OCI-M2 (cell line): ENCODE results near the gene DOK5.

ENCODE experiments used
- DNase-seq: peaks from one replicate; lab custom pipeline; 2025; ENCODE audit not compliant: unreplicated experiment; lab: John Stamatoyannopoulos, UW

DOK5 gene

DNA sequence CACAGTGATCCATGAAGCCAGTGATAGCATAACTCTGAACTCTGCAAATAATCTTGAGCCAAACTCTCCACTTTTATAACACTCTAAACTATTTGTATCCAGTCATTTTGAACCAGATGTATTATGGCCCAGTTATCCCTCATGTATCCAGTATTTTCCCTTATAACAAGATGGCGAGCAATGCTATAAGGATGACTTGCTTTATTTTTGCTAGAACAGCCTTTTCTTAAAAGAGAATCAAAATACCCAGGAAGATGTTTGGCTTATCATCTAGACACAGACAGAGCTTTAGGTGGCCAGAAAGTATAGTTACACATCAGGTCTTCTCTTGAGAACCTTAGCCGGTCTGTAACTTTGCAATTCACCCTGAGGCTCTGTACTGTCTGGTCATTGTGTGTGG lies 81.0 kb downstream of the DOK5 start:
- no peak for DNase-seq

DNA sequence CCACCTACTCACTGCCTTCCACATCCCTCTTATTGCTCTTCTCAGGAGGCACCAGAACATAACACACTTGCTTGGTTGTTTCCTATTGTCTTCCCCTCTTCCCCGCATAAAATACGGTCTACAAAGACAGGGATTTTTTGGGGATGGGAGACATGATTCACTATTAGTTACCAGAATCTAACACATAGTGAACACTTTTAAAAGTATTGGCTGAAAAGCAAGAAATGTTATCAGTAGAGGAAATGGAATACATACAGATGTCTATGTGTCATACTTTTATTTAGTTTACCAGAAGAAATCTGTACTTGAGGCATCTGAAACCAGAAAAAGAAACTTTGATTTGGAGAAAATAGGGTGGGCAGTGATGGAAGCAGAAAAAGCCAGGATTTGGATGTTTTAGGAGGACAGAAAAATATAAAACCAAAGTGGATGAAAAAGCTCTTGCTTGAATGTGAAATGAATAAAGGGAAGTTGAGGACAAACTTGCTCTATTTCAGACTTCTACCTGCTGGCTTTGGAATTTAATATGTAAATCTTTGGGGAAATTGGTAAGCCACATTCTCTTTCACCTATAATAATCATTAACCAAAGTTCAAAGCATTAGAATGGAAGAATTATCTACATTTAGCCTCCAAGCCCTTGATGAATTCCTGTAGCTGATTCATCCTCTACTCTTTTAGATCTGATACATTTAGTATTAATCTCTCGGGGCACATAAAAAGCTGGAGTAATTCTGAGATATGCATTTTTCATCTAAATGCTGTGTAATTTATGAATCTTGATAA lies 82.6 kb downstream of the DOK5 start:
- no peak for DNase-seq

DNA sequence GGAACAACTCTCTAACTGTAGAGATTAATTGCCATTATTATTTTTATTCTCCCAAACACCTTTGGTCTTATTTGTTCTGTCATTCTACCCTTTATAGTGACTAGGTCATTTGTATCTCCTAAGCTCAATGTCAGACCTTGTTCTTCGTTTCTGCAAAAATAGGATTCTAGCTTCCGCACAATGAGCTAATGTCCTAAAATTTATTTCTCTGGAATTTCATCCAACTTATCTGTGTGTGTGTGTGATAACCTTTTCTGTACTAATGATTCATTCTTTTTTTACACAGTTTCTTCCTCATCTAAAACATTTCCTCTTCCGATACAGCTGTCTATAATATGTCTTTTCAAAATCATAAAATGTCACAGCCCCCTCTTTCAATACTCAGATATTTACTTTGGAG lies 84.5 kb downstream of the DOK5 start:
- DNase-seq: no peak

DNA sequence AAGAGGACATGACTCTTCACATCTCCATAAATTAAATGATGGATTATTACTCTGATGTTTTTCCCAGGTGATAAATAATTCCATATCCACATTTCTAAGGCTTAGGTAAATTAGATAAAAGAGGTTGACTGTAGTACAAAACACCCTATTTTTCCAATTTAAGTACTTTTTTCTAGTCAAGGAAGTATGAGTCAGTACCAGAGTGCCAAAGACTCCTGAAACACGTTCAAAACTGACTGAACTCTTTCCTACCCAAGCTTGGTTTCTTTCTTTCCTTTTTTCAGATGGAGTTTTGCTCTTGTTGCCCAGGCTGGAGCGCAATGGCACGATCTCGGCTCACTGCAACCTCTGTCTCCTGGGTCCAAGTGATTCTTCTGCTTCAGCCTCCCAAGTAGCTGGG lies 85.0 kb downstream of the DOK5 start:
- no peak for DNase-seq

DNA sequence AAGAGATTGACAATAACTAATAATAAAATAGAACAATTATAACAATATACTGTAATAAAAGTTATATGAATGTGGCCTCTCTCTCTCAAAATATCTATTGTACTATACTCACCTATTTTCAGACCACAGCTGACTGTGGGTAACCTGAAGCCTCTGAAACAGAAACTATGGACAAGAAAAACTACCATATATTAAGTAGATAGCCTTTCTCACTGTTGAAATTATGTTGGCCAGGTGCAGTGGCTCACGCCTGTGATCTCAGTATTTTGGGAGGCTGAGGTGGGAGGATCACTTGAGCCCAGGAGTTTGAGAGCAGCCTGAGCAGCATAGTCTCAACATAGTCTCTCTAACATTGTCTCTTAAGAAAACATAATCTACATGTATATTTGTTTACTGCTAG lies 89.9 kb downstream of the DOK5 start:
- DNase-seq: no peak

DNA sequence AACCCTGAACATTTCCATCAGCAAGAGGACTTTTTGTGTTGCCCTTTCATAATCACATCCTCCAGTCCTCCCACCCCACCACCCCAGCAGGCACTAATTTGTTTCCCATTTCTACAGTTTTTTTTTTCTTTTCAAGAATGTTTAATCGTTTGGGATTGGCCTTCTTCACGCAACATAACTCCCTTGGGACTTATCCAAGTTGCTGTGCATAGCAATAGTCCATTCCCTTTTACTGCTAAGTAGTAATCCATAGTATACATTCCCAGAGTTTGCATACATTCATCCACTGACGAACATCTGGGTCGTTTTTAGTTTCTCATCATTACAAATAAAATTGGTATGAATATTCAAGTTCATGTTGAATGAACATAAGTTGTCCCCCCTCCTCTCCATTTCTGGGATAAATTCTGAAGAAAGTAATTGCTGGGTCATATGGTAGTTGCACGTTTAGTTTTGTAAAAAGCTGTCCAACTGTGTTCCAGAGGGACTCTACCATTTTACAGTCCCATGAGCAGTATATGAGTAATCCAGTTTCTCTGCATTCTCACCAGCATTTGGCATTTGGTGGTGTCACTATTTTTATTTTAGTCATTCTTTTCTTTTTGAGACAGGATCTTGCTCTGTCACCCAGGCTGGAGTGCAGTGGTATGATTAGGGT lies 90.8 kb downstream of the DOK5 start:
- no peak for DNase-seq

DNA sequence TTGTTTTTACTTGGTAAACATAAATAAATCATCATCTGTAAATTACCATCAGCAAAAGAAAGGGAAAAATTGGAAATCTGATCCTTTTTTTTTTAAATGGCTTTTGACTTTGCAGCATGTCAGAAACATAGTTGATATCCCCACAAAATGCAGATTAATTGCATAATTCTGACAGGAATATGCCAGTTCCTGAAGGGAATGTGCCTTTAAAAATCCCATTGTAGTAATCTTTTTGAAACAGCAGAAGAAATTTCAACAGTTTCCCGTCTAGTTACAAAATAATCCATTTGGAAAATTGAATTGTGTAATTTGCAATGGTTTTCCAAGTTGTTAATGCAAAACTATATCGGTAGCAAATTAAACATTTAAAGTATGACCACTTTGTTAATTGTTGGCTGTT lies 95.2 kb downstream of the DOK5 start:
- DNase-seq: no peak

DNA sequence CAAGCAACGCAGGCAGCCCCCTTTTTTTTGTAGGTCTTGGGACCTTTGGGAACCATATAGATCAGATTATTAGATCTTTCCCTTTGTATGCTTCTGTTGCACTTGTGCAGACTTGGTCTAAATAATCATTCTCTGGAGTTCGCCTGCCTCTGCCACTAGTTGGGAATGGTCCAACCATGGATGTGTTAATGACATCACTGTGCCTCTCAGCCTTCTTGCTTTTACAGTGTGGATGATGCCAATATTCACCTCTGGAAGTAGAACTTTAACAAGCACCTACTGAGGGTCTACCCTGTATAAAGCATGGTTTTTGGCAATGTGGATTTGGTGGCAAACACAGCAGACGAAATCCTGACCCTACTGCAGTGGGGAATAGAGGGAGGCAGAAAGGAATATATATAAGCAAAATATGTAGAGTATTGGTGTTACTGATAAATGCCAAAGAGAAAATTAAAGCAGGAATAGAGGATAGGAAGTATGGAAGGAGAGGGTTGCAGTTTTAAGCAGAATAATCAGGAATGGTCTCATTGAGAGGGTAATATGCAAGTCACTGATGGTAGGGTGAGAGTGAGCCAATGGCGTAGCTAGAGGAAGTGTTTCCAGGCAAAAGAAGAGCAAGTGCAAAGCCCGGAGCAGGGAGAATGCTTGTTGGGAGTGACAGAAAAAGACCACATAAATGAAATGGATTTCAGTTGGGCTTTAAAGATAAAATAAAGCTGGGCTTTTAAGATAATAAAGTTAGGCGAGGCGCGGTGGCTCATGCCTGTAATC lies 97.5 kb downstream of the DOK5 start:
- DNase-seq: no peak

DNA sequence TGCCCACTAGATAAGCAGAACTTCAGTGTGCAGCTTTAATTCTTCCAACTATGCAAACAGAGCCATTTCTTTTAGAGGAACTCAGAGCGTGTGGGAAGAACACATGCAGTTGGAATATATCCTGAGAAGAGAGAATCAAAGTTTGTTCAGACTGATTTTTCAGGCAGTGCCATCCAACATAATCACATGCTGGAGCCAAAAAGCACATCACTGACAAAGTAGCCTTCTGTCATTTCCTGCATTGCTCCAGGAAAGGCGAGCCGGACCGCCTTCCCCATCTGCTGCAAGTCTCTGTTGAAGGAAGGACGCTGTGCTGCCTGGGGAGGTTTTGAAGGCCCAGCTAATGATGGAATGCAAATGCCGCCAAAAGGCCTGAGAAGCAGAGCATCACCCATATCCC lies 98.4 kb downstream of the DOK5 start:
- no peak for DNase-seq

DNA sequence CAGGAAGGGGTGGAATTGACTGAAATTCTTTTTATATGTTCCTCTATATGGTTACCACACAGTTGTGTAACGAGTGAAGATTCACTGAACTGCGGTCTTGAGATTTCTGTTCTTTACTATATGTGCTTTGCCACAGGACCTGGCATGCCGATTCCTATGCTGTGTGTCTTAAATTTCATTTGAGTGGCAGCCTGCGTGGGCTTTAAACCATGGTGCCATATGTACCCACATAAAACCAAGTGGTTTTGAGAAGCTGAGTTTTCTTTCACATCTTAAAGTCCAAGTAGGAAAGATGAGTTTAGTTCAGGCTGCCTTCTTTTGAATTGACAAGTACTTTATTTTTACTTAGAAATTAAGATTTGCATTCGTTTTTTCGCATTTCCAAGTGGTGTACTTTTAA lies 101.1 kb downstream of the DOK5 start:
- DNase-seq: no peak

DNA sequence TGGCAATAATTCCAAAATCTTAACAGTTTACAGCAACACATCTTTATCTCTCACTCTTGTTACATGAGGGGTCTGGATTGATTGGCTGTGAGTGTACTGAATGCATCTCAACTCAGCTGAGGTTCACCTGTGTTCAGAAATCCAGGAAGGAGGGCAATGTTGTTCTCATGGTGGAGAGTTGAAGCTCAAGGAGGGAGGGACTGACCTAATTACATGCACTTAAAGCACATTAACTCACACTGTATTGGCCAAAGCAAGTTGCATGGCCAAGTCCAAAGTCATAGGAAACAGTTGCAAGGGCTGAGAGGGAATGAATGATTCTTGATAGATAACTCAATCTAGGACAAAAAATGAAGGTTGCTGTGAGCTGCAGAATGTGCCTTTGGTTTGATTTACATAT lies 102.2 kb downstream of the DOK5 start:
- no peak for DNase-seq

DNA sequence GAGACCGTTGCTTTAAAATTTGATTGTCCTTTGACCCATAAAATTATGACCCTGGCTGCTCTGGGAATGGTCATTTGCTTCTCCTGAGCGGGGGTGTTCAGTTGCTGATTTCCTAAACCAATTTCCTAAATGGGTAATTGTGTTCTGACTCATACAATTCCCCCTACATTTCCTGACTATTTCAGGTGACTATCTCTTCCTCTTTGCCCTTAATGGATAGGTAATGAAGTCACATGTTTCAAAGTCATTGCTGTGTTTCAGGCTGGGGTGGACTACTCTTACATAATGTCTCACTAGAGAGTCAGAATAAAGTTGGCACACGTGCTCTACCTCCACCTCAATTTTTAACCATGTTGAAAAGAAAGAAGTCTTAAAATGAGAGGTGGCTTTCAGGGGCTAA lies 109.8 kb downstream of the DOK5 start:
- no peak for DNase-seq

DNA sequence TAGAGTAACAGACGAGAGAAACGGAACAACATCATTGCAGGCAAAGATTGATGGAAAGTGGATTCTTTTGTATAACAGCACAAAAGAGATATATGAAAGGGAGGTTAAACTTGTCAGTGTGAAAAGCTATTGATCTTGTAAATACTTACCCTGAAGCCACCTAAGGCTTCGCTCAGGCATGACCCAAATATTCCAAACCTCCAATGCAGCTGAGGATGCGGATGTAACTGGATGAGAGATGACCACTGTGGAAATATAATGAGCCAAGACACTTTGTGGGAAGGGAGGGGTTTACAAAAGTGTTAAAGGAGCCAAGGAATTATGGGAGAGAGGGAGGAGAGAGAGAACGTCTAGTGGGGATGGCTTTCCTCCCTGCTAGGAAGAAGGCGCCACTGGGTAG lies 112.0 kb downstream of the DOK5 start:
- DNase-seq: no peak

DNA sequence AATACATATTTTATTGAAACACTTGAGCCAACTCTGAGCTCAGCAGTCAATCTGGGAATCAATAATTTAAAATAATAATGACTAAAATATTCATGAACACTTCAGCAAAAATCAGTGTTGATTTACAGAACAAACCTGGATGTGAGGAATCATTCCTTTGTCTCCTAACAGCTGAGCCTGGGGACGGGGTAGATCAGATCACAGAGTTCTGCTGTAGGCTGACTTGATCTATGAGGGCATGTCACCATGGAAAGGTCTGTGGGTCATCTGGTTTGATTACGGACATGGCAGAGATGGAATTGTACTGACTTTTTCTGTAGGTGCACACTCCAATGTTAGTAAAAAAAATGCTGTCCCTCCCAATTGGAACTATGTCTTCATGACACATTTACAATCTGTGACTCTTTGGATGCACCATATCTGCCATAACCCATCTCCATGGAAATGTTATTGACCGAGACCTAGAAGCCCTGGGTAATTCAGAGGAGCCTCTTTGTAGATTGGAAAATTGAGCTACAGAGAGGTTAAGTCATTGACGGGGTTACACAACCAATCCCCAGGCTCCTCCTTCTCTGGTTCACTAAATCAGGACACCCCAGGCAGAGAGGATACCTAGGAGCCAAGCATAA lies 114.1 kb downstream of the DOK5 start:
- DNase-seq: no peak

DNA sequence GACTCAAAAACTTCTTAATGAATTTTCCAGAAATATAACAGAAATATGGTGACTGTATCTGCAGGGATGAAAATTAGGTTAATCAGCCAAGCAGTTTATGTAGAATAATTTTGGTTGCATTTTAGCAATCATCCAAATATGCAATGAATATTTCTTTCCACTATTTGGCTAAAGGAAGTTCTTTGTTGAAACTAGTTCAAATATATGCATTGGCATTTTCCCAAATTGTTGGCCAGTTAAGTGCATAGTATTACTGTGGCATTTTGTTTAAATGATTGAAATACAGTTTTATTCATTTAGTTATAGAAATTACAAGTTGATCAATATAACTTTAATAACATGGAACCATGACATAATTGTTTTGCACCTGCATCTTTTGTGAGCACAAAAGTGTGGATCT lies 115.5 kb downstream of the DOK5 start:
- no peak for DNase-seq

DNA sequence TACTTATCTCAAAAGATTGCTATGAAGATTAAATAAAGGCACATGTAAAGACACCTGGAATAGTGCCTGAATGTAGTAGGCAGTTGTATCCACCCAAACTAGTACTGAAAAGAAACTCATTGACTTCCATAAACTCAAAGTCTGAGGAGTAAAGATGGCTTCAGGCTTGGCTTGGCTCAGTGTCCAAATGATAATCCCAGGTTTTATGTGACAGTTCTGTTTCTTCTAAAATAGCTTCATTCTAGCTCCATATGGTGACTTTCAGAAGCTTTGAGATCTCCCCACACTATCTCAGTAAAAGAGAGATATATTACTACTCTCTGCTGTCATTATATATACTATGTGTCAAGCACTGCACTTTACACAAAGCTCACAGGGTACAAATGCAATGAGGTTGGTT lies 121.3 kb downstream of the DOK5 start:
- no peak for DNase-seq

DNA sequence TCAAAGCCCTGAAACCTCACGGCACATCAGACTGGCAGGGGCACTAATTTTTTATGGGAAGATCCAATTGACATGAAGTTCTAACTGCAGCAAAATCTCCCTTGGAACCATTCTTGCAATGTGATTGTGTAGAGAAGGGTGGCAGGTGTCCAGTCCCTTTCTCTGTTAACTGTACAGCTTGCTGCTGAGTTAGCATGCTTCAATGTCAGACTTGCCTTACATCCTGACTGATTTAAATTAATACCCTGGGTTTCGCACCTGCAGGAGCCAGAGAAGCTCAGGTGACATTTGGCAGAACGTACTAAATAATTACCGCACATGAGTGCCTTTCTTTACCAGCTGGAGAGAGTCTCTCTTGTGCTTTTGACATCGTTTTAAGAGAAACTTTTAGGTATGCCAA lies 123.0 kb downstream of the DOK5 start:
- DNase-seq: no peak

DNA sequence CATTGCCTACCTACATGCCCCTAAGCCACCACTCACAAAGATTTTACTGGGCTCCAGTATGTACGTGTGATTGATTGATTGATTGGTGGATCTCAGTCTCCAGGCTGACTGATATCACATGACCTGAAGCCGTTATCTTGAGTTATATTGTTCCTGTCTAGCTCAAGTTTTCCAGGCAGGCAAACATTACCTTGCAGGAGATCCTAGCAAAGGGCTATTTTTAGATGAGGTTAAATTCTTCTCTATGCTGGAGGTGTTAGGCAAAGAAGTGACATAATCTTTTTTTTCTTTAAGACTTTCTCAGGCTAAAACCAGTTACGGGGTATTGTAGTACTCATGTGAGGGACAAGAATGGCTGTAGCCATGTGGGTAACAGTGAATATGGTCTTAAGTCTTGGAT lies 125.2 kb downstream of the DOK5 start:
- DNase-seq: no peak

DNA sequence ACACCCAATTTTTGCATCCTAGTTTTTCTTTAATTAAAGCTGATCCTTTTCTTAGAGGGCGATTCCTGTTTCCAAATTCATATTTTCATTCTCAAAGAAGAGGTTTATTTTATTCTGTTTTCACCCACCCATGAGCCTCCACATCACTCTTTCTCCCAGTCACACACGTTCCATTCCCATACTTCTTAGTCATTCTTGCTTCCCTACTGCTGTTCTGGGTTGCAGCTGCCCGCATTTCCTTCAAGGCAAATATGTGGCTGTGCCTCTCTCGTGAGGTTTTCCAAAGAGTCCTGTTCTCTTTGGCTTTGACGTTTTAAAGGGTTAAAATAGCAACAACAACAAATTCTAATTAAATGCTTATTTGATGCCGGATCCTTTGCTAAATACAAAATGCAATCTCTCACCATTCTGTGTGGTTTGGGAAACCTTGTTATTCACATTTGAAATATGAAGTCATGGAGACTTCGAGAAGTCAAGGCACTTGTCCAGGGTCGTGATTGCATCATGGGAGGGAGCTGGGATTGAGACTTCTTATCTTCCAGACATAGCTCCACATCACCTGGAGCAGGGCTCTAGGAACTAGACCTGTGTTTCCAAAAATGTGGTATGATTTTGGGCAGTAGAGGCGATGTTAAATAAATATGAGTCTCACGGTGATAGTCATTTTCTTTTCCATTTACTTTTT lies 126.6 kb downstream of the DOK5 start:
- DNase-seq: no peak

DNA sequence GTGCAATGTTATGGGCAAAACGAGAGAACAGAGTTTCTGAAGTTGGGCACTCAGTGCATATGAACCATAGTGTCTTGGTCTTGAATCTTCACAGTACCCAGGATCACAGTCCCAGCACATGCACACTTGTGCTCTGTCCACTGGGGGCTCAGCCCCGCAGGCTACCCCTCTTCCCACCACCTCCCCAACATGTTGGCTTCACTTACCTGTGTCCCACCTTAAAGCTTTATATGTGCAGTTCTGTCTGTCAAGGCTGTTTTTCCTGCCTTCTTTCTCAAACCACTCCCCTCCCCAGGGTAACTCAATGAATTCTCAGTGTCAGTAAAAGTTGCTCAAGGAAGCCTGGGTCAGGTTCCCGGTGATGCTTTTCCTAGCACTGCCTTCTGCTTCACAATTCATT lies 129.9 kb downstream of the DOK5 start:
- DNase-seq: no peak

DNA sequence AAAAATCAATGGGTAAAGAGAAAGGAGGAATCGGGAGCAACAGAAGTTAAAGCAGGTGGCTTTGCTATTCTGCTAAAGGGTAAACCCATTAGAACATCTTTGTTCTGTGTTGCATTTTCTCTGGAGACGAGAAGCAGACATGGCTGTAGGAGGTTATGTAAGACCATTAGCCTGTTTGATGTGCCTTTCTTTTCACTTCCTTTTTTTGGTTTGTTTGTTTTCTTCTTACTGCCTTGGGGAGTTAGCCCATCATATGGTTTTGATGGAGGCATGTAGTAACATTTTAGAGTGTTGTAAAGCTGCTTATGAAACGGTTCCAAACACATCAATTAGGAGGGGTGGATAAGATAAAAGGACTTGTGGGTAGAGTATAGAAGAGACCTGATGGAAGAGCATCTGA lies 131.0 kb downstream of the DOK5 start:
- DNase-seq: no peak
